Subcutaneous adipose tissue (tissue), 4 donors: ENCODE data around the gene PPP1CC. TPM values are rescaled to one million over a fixed set of nuclear protein-coding genes. Genes with fewer than 3 reads are reported as not detected.

Source experiments
- total RNA-seq, 4 donors: library from RNA; depleted of rRNA; stranded (reverse); fragments of >200 nt; gene quantifications; one replicate each; pipeline ENCODE4 v1.1.0, GENCODE V29; 2016
- TF ChIP-seq, protein P1 (sequence below): fragments of 450-650 bp; IDR thresholded peaks from one replicate; pipeline ENCODE4 v1.5.1; 2016; ENCODE audit warnings: low read depth, mild to moderate bottlenecking, control low read depth, antibody characterized with exemption, moderate library complexity

The PPP1CC gene
- total RNA-seq, 4 donors from 2014 or later, result 103 to 173 (median 118) TPM

DNA sequence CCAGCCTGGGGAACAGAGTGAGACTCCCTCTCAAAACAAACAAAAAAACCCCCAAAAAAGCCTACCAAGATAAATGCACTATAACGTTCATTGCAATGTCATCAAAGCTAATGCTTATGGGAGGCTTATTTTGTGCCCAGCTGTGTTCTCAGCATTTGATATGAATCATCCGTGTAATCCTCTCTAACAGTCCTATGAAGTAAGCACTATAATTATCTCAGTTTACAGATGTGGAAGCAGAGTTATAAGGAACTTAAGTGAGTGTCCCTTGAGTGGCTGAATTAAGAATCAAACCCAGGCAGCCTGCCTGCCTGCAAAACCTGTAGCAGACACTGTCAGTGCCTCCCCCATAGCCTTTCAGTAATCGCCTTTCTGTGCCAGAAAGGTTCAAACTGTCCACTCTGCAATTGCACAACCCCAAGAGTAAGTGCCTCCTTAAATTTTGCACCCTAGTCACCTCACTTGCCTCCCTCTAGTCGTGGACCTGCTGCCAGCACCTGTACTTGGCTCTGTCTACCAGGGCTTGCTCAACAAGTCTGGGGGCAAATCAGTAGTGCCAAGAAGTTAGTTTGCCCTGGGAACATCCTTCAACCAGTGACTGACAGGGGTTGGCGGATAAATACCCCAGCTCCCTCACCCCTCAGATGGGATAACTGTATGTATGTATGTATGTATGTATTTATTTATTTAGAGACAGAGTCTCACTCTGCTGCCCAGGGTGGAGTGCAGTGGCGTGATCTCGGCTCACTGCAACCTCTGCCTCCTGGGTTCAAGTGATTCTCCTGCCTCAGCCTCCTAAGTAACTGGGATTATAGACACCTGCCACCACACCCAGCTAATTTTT, 23.8 kb upstream of the PPP1CC start:
- TF ChIP-seq, protein P1, sequence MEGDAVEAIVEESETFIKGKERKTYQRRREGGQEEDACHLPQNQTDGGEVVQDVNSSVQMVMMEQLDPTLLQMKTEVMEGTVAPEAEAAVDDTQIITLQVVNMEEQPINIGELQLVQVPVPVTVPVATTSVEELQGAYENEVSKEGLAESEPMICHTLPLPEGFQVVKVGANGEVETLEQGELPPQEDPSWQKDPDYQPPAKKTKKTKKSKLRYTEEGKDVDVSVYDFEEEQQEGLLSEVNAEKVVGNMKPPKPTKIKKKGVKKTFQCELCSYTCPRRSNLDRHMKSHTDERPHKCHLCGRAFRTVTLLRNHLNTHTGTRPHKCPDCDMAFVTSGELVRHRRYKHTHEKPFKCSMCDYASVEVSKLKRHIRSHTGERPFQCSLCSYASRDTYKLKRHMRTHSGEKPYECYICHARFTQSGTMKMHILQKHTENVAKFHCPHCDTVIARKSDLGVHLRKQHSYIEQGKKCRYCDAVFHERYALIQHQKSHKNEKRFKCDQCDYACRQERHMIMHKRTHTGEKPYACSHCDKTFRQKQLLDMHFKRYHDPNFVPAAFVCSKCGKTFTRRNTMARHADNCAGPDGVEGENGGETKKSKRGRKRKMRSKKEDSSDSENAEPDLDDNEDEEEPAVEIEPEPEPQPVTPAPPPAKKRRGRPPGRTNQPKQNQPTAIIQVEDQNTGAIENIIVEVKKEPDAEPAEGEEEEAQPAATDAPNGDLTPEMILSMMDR, result no peak

DNA sequence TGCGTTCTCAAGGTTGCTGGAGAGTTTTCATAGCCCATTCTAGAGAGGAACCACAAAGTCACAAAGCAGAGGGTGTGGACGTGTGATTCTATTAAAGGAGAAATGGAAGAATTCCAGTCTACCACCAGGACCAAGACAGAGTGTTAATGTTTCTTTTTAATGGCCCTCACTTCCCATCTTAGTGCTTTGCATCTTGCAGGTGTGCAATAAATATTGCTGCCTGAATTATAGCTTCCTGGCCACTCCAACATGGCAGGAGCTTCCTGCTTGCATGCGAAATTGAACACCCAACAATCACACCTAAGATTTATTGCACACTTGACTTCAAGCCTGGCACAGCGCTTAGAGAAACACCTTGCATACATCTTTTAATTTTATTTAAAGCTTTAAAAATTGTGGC, 22.4 kb upstream of the PPP1CC start:
- TF ChIP-seq, protein P1, result no peak

- TF ChIP-seq, protein P1, result no peak
Measured at GRCh38 chr12:110763583-110763982, 20.9 kb upstream of the PPP1CC start.

DNA sequence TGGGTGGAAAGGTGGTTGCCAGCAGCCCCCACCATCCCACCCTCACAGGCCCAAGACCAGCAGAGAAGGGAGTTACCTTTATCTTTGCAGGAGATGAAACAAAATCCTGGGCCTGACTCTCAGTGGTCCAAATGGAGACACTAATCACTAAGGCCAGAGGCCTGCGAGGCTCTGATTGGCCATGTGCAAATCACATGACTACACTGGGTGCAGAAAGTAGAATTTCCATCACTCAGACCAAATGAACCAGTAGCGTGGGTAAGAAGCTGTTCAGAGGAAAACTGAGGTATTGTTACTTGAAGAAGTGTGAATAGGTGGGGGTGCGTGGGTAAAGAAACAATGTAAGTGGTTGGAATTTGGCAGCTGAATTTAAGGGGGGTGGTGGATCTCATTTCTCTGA, 20.2 kb upstream of the PPP1CC start:
- TF ChIP-seq, protein P1, result no peak

DNA sequence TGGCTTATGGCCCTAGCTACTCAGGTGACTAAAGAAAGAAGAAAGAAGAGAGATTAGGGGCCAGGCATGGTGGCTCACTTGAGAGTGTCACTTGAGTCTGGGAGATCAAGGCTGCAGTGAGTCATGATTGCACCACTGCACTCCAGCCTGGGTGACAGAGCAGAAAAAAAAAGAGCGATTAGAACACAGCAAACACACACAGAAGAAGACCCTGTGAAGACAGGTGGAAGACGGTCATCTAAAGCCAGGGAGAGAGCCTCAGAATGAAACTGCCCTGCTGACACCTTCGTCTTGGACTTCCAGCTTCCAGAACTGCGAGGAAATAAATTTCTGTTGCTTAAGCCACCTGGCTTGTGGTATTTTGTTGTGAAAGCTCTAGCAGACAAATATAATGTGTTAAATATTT, 17.5 kb upstream of the PPP1CC start:
- TF ChIP-seq, protein P1, result no peak

DNA sequence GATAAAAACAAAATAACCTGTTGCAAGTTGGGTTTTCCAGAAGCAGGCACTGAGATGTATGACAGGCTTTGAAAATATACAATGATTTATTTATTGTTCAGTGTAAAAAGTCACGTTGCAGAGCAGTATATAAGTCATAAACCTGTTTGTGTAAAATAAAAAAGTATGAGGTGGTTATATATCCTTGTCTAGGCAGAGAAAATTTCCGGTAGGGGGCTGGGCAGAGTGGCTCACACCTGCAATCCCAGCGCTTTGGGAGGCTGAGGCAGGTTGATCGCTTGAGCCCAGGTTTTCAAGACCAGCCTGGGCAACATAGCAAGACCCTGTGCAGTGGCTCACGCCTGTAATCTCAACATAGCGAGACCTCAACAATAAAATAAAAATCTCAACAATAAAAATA, 16.2 kb upstream of the PPP1CC start:
- TF ChIP-seq, protein P1, result no peak

DNA sequence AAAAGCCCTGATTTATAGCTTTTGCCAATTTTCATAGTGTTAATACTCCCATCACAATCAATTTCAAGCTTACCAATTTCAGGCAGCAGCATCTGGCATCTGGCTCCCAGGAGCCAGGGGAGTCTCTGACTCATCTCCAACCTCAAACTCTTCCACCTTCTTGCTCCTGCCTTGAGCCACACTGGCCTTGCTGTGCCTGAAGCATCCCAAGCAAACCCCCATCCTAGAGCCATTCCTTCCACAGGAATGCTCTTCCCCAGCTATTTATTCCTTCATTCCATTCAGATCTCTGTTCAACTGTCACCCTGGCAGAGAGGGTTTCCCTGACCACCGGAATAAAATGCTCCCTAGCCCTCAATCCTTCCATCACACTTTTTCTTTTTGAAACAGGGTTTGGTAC, 13.9 kb upstream of the PPP1CC start:
- TF ChIP-seq, protein P1, result no peak
